Cerebellar cortex (tissue), 1 donor: ENCODE measurements around the gene MACROD2.
"Not testable (repeated sequence)": the region's sequence is repeated elsewhere in the genome, so short reads cannot be mapped to it uniquely, and the experiment has no call there.

ENCODE experiments used
- DNase-seq: peaks from one replicate; pipeline ENCODE4 v3.0.0-alpha.2; 2015; ENCODE audit warnings: low spot score

The MACROD2 gene

GRCh38 chr20:14193443-14193842 lies 198.1 kb downstream of the MACROD2 start:
- no peak for DNase-seq

GRCh38 chr20:14193885-14194284 lies 198.6 kb downstream of the MACROD2 start:
- no peak for DNase-seq

GRCh38 chr20:14197097-14197496 lies 201.8 kb downstream of the MACROD2 start:
- DNase-seq: no peak

- no peak for DNase-seq
Observed at GRCh38 chr20:14198416-14198815, 203.1 kb downstream of the MACROD2 start.

GRCh38 chr20:14199111-14199510 lies 203.8 kb downstream of the MACROD2 start:
- no peak for DNase-seq

GRCh38 chr20:14203657-14204056 lies 208.3 kb downstream of the MACROD2 start:
- DNase-seq: no peak

GRCh38 chr20:14207591-14207990 lies 212.3 kb downstream of the MACROD2 start:
- DNase-seq: no peak

- no peak for DNase-seq
Observed at GRCh38 chr20:14208956-14209355, 213.6 kb downstream of the MACROD2 start.

GRCh38 chr20:14210146-14210545 lies 214.8 kb downstream of the MACROD2 start:
- DNase-seq: no peak

- DNase-seq: no peak
Observed at GRCh38 chr20:14214046-14214445, 218.7 kb downstream of the MACROD2 start.

- DNase-seq: not testable (repeated sequence)
Observed at GRCh38 chr20:14215880-14216279, 220.6 kb downstream of the MACROD2 start.

- no peak for DNase-seq
Observed at GRCh38 chr20:14219801-14220461, 224.6 kb downstream of the MACROD2 start.

GRCh38 chr20:14220986-14221385 lies 225.7 kb downstream of the MACROD2 start:
- DNase-seq: no peak

- DNase-seq: no peak
Observed at GRCh38 chr20:14223806-14224205, 228.5 kb downstream of the MACROD2 start.

GRCh38 chr20:14226051-14227049 lies 231.0 kb downstream of the MACROD2 start:
- not testable (repeated sequence) for DNase-seq

GRCh38 chr20:14232650-14233049 lies 237.3 kb downstream of the MACROD2 start:
- no peak for DNase-seq

- no peak for DNase-seq
Observed at GRCh38 chr20:14234666-14235295, 239.5 kb downstream of the MACROD2 start.

- no peak for DNase-seq
Observed at GRCh38 chr20:14235355-14235754, 240.0 kb downstream of the MACROD2 start.

- no peak for DNase-seq
Observed at GRCh38 chr20:14245368-14245970, 250.2 kb downstream of the MACROD2 start.

- no peak for DNase-seq
Observed at GRCh38 chr20:14259689-14260088, 264.4 kb downstream of the MACROD2 start.

- DNase-seq: no peak
Observed at GRCh38 chr20:14260367-14260766, 265.1 kb downstream of the MACROD2 start.

- no peak for DNase-seq
Observed at GRCh38 chr20:14264869-14265268, 269.6 kb downstream of the MACROD2 start.
